Measurements from ENCODE around the gene OR12D1.
"Not testable (repeated sequence)": the region's sequence is repeated elsewhere in the genome, so short reads cannot be mapped to it uniquely, and the experiment has no call there.

The OR12D1 gene

DNA sequence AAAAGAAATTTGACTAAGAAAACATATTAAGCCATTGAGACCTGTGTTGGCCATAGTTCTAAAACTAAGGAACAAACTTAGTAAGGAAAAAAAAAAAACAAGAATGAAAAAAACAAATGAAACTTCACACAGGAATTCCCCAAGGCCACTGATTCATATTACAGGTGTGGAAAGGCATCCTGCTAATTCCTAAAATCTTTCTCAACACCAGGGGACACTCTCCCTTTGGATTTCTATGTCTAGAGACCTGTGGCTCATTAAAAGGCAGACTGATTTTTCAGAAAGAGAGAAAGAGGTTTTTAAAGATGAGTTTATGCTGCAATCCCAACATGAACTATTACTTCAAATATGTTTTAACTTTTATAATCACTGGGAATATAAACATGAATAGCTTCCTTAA lies at the start of gene OR12D1:
OR12D1 (plus strand) TSS at position 341 of the 400 bp plus-strand sequence.
- DNase-seq (ENCODE audit: low read depth in 2 of 2), result no peak

DNA sequence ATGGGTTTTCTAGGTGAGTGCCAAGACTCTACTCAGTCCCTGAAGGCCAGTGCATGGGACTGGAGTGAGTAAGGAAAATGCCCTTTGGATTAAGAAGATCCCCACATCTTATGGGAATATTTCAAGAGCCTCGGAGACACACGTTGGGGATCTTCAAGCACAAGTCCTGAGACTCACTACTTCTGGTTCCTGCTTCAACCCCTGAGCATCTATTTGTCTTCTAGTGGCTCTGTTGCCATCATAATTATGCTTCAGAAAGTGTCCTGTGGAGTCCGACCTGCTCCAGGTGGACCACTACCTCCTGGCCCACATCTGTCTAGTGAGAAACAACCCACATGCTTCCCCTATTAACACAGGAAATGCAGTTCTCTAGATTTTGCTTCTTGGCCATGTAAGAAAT lies 46.0 kb upstream of the OR12D1 start, which contains the start of gene OR5V1:
OR5V1 (minus strand) TSS at position 101 of the 400 bp plus-strand sequence. CDS start 12,670 bp downstream, outside the sequence.
- no peak for DNase-seq (ENCODE audit: low read depth in 2 of 2)

DNA sequence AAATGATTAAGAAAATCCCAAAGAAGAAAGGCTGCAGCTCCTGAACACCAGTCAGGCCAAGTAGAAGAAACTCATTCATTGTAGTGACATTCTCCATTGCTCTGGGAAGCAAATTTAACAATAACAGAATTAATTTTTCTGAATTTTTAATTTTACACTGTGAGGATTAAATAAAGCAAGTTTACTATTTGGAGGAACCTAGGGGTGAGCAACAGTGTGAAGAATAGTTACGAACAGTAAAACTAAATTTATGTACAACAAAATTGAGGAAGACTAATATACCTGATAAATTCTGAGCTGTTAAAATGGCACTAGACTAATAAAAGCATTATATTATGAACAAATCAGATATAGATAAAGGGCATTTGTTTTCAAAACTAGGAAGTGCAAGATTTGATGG lies 39.5 kb upstream of the OR12D1 start, which contains the start of gene OR12D3:
OR12D3 (minus strand) TSS at position 101 of the 400 bp plus-strand sequence; CDS start at position 97, 4 bp downstream.
- no peak for DNase-seq (ENCODE audit: low read depth in 2 of 2)

DNA sequence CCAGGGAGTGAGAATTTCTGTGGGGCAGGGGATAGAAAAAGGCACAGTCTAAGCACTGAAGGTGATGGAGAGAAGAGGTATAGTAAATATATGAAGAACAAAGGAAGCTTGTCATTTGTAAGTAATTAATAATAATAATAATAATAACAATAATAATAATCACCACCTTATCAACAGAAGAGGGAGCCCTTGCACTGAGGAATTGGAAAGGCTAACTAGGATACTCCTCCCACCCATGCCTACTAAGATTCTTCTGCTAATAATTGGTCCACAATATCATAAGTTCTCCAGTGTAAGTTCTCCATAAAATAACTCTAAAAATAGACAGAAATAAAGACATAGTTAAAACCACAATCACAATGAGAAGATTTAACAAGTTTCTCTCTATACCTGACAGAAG lies 38.7 kb upstream of the OR12D1 start:
- DNase-seq (ENCODE audit: low read depth in 2 of 2), result no peak

DNA sequence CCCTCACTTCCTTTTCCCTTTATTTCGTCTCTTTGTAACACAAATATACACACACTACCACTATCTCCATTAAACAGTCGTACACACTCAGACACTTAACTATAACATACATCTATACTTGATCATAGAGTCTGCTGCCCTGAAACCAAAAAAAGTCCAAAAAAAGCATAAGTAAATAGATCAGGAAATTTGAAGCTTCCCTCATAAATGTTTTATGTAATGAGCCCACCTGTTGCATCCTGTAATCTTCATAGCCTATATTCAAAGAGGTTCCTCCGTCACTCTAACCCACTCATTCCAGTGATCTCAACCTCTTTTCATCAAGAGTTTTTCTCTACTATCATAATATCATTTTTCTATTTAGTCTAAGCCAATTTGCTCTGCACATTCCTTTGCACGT lies 26.2 kb upstream of the OR12D1 start:
- no peak for DNase-seq (ENCODE audit: low read depth in 2 of 2)

DNA sequence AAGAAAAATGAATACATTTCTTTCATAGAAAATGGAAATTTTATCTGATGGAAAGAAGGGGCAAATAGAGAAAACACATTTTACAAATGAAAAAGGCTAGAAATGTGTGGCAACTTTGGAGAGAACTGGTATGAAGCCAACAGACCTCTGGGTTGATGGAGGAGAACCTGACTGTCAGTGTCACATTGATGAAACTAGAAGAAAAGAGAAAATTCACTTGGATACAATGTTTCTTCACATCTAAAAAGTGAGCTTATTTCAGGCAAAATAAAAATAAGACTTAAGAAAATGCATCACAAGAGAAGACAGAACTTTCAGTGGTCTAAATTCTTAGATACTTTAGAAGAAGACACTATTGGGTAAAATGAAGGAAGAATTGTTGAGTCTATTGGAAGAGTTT lies 19.4 kb upstream of the OR12D1 start, which contains the start of gene OR12D2:
OR12D2 (plus strand) TSS at position 301 of the 400 bp plus-strand sequence. CDS start 1,069 bp downstream, outside the sequence.
- no peak for DNase-seq (ENCODE audit: low read depth in 2 of 2)

DNA sequence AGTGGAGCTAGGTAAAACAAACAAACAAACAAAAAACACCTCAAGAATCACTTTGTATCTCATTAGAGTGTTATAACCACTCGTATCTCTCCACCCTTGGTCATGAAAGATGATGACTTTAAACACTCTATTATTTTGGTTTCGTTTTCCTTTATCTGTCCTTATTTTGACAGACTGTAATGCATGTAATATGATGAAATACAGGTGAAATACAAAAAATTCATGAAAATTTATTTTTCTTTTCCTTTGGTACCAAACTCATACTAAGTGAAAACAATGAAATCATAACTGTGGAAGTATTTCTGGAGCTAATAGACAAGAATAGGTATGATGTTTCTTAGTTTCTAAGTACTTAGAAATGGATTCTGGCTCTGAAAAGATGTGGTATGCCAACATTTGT lies 15.2 kb upstream of the OR12D1 start:
- no peak for DNase-seq (ENCODE audit: low read depth in 2 of 2)

DNA sequence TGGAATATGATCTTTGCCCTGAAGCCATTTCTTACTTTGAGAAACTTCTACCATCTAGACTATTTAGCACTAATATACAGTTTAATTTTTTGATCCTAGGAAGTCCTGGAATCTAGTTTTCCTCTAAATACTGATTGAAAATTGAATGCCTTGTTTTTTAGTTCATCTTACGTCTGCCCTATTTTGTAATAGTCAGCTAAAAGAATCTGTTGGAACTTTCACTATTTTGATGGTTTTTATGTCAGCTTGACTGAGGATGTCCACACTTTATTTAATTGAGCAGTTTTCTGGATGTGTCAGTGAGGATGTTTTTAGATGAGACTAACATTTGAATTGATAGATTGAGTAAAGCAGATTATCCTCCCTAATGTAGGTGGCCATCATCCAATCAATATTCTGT lies 10.9 kb upstream of the OR12D1 start:
- no peak for DNase-seq (ENCODE audit: low read depth in 2 of 2)

DNA sequence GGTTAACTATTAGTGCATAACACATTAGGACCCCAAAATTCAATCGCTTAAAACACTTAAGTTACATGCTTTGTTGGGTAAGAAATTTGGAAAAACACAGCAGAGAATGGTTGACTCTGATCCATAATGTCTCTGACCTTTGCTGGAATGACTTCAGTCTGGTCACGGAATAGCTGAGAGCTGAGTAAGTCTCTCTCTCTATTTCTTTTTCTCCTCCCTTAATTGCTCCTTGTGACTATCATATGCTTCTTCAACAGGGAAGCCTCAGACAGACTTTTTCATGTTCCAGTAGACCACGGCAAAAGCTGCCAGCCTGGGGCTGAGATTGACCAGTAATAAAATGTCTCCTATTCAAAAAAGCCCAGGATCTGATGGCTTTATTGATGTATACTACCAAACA lies 4.8 kb downstream of the OR12D1 start:
- DNase-seq (ENCODE audit: low read depth in 2 of 2), result no peak

DNA sequence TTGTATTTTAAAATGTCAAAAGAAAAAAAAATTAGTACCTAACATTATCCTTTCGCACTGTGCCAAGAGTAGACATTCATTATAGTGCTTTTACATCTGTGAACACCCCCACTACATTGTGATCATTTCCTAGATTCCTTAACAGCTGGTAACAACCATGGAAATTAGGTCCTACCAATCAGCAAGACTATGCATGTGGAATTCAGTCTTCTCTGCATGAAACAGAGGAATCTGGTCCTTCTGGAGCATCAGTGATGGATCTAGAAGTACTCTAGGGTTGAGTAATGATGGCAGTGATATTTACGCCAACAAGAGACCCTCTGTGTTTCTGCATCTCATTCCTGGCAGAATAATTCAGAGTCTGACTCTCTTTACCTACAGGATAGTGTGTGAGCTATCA lies 9.4 kb downstream of the OR12D1 start:
- no peak for DNase-seq (ENCODE audit: low read depth in 2 of 2)

DNA sequence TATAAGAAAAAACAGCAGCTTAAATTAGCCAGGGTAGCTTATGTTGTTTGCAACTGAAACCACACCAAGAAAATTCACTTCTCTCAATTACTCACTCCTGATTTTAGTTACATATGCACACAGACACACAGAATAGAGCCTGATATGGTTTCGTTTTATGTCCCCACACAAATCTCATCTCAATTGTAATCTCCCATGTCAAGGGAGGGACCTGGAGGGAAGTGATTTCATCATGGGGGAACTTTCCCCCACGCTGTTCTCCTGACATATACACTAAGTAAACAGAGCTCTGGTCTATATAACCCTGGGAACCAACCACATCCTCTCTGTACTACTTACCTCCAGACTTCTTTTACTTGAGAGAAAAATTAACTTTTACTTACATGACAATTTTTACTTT lies 9.8 kb downstream of the OR12D1 start:
- no peak for DNase-seq (ENCODE audit: low read depth in 2 of 2)

DNA sequence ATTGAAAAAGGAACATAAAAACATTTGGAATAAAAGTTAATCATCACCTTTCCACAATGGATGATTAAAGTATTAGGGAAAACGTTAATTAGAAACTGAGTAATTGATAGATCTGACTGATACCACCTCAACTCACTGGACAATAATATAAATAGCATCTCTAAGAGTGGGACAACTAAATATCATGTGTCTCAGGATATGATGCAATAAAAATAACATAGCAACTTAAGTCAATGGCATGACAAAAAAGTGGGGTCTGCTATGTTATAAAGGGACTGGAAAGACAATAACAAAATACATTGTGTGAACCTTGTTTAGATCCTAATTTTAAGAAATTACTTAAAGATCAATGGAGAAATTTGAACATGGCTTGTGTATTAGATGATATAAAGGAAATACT lies 10.3 kb downstream of the OR12D1 start:
- no peak for DNase-seq (ENCODE audit: low read depth in 2 of 2)

DNA sequence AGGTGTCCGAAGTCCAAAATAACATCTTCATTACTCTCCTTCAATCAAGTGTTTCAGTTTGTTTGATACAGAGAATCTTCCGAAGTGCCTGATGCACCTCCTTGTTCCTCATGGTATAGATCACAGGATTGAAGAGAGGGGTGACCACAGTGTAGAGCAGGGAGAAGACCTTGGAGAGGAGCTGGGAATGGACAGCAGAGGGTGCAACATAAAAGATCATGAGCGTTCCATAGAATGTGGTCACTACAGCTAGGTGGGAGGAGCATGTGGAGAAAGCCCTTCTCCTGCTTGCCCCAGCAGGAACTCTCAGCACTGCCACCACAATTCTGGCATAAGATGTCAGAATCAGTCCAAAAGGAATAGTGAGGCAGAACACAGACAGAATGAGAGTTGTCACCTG lies 11.9 kb downstream of the OR12D1 start:
- DNase-seq (ENCODE audit: low read depth in 2 of 2), result no peak

DNA sequence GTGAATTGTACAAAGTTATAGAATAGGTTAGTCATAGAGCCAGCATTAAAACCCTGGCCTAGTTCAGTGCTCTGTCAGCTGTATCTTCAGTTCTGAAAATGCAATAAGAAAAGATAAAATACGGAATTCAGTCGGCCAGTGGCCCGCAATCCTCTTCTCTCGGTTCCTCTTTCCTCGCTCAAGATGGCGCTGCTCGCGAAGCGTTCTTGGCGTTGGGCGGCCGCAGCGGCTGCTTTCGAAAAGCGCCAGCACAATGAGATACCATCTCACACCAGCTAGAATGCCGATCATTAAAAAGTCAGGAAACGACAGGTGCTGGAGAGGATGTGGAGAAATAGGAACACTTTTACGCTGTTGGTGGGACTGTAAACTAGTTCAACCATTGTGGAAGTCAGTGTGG lies 22.0 kb downstream of the OR12D1 start:
- DNase-seq (ENCODE audit: low read depth in 2 of 2), result not testable (repeated sequence)

DNA sequence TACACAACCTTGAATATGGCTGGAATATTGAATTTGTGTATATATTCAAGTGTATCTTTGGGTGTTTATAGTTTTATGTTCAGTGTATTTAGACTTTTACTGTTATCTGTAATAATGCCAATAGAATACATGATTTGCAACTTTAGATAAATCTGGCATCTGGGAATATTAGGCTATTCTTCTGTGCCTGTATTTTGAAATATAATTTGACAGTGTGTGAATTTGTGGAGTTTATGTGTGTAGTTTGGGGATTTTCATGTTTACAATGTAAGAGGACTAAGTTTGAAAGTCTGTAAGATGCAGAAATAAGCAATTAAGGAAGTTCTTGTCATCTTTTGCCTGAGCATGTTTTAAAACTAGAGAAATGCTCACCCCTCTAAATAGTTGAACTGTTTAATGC lies 24.3 kb downstream of the OR12D1 start, which contains the start of gene OR10C1:
OR10C1 (plus strand) TSS at position 301 of the 400 bp plus-strand sequence. CDS start 710 bp downstream, outside the sequence.
- no peak for DNase-seq (ENCODE audit: low read depth in 2 of 2)

DNA sequence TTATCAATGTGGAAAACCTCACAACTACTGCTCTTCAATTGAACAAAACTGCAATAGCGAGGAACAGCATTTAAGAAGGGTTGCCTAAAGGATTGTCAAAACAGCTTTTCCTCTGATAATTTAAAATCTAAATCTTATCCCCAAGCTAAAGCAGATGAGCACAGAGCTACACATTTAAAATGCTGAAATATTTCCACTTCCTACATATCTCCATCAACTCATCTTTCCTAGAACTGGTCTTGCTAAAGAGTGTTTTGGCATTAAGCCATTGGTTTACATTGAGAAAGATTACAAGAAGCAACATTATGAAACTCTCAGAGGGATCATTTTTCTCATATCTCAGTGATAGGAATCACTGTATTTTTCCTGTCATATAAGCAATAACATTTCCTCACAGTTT lies 28.0 kb downstream of the OR12D1 start:
- no peak for DNase-seq (ENCODE audit: low read depth in 2 of 2)

DNA sequence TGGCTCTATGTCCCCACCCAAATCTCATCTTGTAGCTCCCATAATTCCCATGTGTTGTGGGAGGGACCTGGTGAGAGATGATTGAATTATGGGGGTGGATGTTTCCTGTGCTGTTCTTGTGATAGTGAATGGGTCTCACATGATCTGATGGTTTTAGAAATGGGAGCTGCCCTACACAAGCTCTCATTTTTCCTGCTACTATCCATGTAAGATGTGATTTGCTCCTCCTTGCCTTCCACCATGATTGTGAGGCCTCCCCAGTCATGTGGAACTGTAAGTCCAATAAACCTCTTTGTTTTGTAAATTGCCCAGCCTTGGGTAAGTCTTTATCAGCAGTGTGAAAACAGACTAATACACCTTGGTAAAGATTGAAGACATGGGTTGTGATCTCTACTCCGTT lies 29.3 kb downstream of the OR12D1 start:
- DNase-seq (ENCODE audit: low read depth in 2 of 2), result not testable (repeated sequence)

DNA sequence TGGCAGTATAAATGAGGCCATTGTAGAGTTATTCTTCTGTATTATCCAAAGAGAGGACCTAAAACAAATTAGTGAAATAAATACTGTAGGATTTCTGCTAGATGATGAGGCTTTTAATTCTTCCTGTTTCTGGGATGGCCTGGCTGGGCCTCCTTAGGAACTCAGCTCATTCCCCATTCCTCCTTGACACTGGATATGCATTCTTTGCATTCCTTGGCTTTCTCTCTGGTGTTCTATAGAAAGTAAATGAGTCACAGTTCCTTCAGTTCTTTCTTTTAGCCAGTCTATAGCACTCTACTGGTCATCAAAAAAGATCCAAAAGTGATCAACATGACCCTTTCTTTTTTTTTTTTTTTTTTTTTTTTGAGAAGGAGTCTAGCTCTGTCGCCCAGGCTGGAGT lies 32.9 kb downstream of the OR12D1 start:
- no peak for DNase-seq (ENCODE audit: low read depth in 2 of 2)

DNA sequence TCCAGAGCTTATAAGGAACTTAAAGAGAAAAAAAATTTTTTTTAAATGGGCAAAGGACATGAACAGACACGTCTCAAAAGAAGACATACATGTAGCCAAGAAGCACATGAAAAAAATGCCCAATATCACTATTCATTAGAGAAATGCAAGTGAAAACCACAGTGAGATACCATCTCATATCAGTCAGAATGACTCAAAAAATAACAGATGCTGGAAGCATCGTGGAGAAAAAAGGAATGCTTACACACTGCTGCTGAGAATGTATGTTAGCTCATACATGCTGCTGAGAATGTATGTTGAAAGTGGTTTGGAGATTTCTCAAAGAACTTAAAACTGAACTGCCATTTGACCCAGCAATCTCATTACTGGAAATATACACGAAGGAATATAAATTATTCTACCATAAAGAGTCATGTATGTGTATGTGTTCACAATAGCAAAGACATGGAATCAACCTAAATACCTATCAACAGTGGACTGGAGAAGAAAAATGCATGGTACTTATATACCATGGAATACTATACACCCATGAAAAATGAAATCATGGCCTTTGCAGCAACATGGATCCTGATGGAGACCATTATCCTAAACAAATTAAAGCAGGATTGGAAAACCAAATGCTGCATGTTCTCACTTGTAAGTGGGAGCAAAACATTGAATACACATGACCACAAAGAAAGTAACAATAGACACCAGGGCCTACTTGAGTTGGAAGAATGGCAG lies 36.9 kb downstream of the OR12D1 start:
- DNase-seq (ENCODE audit: low read depth in 2 of 2), result no peak

DNA sequence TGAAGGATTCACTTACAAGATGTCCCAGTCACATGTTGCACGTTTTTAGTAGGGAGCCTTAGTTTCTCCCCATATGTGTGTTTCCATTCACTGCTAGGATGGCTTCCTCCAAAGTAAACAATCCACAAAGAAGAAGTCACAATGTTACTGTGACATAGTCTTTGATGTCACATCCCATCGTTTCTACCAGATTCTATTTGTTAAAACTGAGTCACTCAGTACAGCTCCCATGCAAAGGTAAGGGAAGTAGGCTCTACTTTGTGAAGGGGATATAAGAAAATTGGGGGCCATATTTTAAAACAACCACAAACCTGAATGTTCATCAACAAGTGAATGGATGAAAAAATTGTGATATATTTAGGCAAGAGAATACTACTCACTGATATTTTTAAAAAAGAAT lies 42.2 kb downstream of the OR12D1 start, which contains the start of the genes OR11A1 and OR2H1:
OR11A1 (minus strand) TSS at position 101 of the 400 bp plus-strand sequence. CDS start 29,430 bp downstream, outside the sequence.
OR2H1 (plus strand) TSS at position 185 of the 400 bp plus-strand sequence. CDS start 4,615 bp downstream, outside the sequence.
- DNase-seq (ENCODE audit: low read depth in 2 of 2), result no peak

DNA sequence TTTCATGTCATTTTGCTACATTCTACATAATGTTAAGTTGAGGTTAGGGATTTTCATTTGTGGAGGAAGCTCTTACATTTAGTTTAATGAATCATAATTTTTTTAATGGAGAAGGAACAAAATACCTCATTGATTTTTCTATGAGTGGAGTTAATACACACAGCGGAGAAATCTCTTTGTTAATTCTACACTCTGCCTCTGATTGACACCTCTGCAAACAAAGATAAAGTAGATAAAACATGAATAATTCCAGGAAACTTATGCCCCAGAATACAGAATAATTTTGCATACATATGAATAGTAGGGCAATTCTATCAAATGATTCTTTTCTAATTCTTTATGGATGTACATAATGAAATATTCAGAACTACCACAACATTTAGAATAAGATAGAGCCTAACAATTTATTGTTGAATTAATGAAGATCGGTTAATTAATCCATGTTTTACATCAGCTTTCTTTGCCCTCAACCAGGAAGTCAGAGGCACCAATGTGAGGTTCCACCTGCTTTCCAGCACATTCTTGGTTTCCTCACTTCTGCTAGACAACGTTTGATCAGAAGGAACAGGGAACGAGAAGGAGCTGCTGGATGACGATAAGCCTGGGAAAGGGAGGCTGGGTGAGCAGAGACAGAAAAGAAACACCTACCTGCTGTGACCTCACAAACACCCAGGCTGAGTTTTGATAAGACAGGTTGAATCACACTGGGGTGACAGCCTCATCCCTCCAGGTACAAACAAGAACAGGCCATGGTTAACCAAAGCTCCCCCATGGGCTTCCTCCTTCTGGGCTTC lies 46.5 kb downstream of the OR12D1 start:
- no peak for DNase-seq (ENCODE audit: low read depth in 2 of 2)

DNA sequence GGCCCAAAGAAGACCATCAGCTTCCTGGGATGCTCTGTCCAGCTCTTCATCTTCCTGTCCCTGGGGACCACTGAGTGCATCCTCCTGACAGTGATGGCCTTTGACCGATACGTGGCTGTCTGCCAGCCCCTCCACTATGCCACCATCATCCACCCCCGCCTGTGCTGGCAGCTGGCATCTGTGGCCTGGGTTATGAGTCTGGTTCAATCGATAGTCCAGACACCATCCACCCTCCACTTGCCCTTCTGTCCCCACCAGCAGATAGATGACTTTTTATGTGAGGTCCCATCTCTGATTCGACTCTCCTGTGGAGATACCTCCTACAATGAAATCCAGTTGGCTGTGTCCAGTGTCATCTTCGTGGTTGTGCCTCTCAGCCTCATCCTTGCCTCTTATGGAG lies 47.3 kb downstream of the OR12D1 start:
- DNase-seq (ENCODE audit: low read depth in 2 of 2), result no peak

Data from stimulated activated CD8-positive, alpha-beta memory T cell treated with anti-CD3 and anti-CD28 coated beads, Interleukin-15, amount 100 ng/mL, for 48 hours (primary cell).